Activated CD8-positive, alpha-beta memory T cell treated with anti-CD3 and anti-CD28 coated beads, Interleukin-2, amount 50 U/mL, for 48 hours (primary cell): ENCODE measurements around the gene TMEM175.

ENCODE experiments used
- DNase-seq: peaks from one replicate; pipeline ENCODE4 v3.0.0-alpha.2; 2020

Gene TMEM175

GRCh38 chr4:900073-900472 lies 32.2 kb upstream of the TMEM175 start:
- no peak for DNase-seq

- DNase-seq, result no peak
Observed at GRCh38 chr4:900721-901120, 31.5 kb upstream of the TMEM175 start.

- no peak for DNase-seq
Observed at GRCh38 chr4:901192-901910, 30.9 kb upstream of the TMEM175 start.

GRCh38 chr4:903066-904046 lies 28.9 kb upstream of the TMEM175 start:
- no peak for DNase-seq

- DNase-seq, result no peak
Observed at GRCh38 chr4:905485-906338, 26.5 kb upstream of the TMEM175 start.

- no peak for DNase-seq
Observed at GRCh38 chr4:906339-907102, 25.7 kb upstream of the TMEM175 start.

GRCh38 chr4:907103-907400 lies 25.2 kb upstream of the TMEM175 start:
- no peak for DNase-seq

- DNase-seq, result no peak
Observed at GRCh38 chr4:907691-908425, 24.4 kb upstream of the TMEM175 start.

GRCh38 chr4:909131-909571 lies 23.1 kb upstream of the TMEM175 start:
- DNase-seq, result no peak

- no peak for DNase-seq
Observed at GRCh38 chr4:909821-910220, 22.4 kb upstream of the TMEM175 start.

GRCh38 chr4:910366-911091 lies 21.7 kb upstream of the TMEM175 start:
- no peak for DNase-seq

GRCh38 chr4:911221-911751 lies 21.0 kb upstream of the TMEM175 start:
- no peak for DNase-seq

GRCh38 chr4:911871-912490 lies 20.3 kb upstream of the TMEM175 start:
- no peak for DNase-seq

GRCh38 chr4:912548-913279 lies 19.5 kb upstream of the TMEM175 start:
- DNase-seq, result no peak

- DNase-seq, result no peak
Observed at GRCh38 chr4:913280-913618, 19.0 kb upstream of the TMEM175 start.

- DNase-seq, result no peak
Observed at GRCh38 chr4:914531-914930, 17.7 kb upstream of the TMEM175 start.

GRCh38 chr4:915041-915474 lies 17.2 kb upstream of the TMEM175 start:
- DNase-seq, result no peak

GRCh38 chr4:915595-915994 lies 16.7 kb upstream of the TMEM175 start:
- DNase-seq, result no peak

GRCh38 chr4:917466-917865 lies 14.8 kb upstream of the TMEM175 start:
- DNase-seq, result no peak

- no peak for DNase-seq
Observed at GRCh38 chr4:917992-918391, 14.3 kb upstream of the TMEM175 start.
